Suprapubic skin (tissue), 4 donors: ENCODE measurements around the gene GLIS2.

Source experiments
- EP300 ChIP-seq: sonication (generic); formaldehyde crosslinking; IDR thresholded peaks from one replicate; pipeline ENCODE4 v1.6.1; 2017; ENCODE audit warnings: antibody characterized with exemption
- POLR2A ChIP-seq, 2 donors: fragments of 450-650 bp; IDR thresholded peaks; one replicate each; pipeline ENCODE4 v1.6.1; 2017; ENCODE audit warnings: antibody characterized with exemption in 2 of 2, mild to moderate bottlenecking in 2 of 2, moderate library complexity in 2 of 2
- POLR2AphosphoS5 ChIP-seq, 3 donors: sonication (generic); formaldehyde crosslinking; IDR thresholded peaks; one replicate each; pipeline ENCODE4 v1.6.1; 2017; ENCODE audit warnings: antibody characterized with exemption in 3 of 3
- TF ChIP-seq, protein P1 (sequence below), 2 donors: fragments of 200-600 bp in 1 of 2; fragments of 450-650 bp in 1 of 2; sonication (generic) in 1 of 2; IDR thresholded peaks; one replicate each; pipeline ENCODE4 v1.5.1; 2016 to 2019; ENCODE audit warnings: antibody characterized with exemption in 2 of 2, mild to moderate bottlenecking in 1 of 2, moderate library complexity in 1 of 2

DNA sequence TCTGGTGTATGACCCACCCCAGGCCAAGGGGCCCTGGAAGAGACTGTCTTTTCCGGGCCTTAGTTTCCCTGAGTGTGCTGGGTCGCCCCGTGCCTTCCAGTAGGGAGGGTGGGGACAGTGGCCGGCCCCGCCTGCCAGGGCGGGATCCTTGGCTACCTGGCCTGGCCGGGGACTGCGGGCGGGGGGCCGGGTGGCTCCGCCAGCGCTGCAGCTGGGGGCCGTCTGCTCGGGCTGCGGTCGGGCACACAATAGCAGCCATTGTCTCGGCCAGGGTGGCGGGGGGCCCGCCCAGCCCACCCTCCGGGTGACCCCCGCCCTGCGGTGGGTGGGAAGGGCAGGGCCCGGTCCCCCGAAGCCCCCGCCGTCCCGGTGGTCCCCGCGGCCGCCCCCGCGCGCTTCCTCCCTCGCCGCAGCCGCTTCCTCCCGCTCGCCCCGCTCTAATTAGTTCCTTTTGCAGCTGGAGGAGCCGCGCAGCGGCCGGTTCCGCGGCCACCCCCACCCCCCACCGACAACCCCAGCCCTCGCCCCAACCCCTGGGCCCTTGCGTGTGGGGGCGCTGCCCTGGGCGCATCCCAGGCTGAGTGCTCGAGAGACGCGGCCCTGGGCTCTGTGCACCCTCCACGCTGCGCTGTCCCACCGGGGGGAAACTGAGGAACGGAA, 11.6 kb downstream of the GLIS2 start:
- TF ChIP-seq, protein P1, sequence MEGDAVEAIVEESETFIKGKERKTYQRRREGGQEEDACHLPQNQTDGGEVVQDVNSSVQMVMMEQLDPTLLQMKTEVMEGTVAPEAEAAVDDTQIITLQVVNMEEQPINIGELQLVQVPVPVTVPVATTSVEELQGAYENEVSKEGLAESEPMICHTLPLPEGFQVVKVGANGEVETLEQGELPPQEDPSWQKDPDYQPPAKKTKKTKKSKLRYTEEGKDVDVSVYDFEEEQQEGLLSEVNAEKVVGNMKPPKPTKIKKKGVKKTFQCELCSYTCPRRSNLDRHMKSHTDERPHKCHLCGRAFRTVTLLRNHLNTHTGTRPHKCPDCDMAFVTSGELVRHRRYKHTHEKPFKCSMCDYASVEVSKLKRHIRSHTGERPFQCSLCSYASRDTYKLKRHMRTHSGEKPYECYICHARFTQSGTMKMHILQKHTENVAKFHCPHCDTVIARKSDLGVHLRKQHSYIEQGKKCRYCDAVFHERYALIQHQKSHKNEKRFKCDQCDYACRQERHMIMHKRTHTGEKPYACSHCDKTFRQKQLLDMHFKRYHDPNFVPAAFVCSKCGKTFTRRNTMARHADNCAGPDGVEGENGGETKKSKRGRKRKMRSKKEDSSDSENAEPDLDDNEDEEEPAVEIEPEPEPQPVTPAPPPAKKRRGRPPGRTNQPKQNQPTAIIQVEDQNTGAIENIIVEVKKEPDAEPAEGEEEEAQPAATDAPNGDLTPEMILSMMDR (IDR thresholded peaks at IDR 0.05): no peak
- TF ChIP-seq POLR2AphosphoS5 (IDR thresholded peaks at IDR 0.05): no peak
- no peak for TF ChIP-seq POLR2A (IDR thresholded peaks at IDR 0.05)
- no peak for TF ChIP-seq EP300
